KOPT-K1 (cell line): ENCODE results near the gene IER5L.

Experiments
- H3K27ac ChIP-seq: fragments of 200-600 bp; sonication (generic); 2 replicates; pipeline ENCODE4 v1.5.1; 2016; ENCODE audit warnings: antibody characterized with exemption, mild to moderate bottlenecking, low read depth, low read length; ENCODE audit not compliant: poor library complexity, severe bottlenecking
- H3K36me3 ChIP-seq: fragments of 200-600 bp; sonication (generic); 2 replicates; pipeline ENCODE4 v1.5.1; 2017; ENCODE audit warnings: antibody characterized with exemption, mild to moderate bottlenecking, low read length, moderate library complexity; ENCODE audit not compliant: insufficient read depth
- H3K9me3 ChIP-seq: fragments of 200-600 bp; sonication (generic); 2 replicates; pipeline ENCODE4 v1.5.1; 2017; ENCODE audit warnings: antibody characterized with exemption, low read length, mild to moderate bottlenecking; ENCODE audit not compliant: insufficient read depth, poor library complexity, severe bottlenecking

The IER5L gene

GRCh38 chr9:129177791-129178567, at the start of gene IER5L:
Gene IER5L (minus strand): TSS chr9:129178261. CDS start chr9:129178052, 209 bp downstream.
- Histone ChIP-seq H3K36me3 (no peaks in the 10 kb centered on the region), H3K27ac (no peak within 1 kb of the TSS), H3K9me3 (no peaks in the 10 kb centered on the region)

GRCh38 chr9:129227843-129228189, 49.8 kb upstream of the IER5L start:
- H3K27ac ChIP-seq: no peak overlapping the region
- H3K9me3 ChIP-seq: no peaks in the 10 kb centered on the region
- H3K36me3 ChIP-seq: no peaks in the 10 kb centered on the region

- H3K36me3 ChIP-seq: no peaks in the 10 kb centered on the region
- H3K27ac ChIP-seq: peak overlapping the region; percentile 17
- no peaks in the 10 kb centered on the region for H3K9me3 ChIP-seq
These were observed 47.8 kb upstream of the IER5L start for GRCh38 chr9:129225815-129226214.

DNA sequence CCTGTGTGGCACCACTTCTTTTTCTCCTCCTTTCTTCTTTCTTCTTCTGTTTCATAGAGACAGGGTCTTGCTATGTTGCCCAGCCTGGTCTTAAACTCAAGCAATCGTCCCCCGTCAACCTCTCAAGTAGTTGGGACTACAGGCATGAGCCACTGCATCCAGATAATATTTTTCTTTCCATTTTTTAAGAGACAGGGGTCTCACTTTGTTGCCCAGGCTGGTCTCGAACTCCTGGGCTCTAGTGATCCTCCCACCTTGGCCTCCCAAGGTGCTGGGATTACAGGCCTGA, 47.4 kb upstream of the IER5L start:
- Histone ChIP-seq H3K27ac (peak overlapping the region; percentile 17), H3K9me3 (no peaks in the 10 kb centered on the region), H3K36me3 (no peaks in the 10 kb centered on the region)

DNA sequence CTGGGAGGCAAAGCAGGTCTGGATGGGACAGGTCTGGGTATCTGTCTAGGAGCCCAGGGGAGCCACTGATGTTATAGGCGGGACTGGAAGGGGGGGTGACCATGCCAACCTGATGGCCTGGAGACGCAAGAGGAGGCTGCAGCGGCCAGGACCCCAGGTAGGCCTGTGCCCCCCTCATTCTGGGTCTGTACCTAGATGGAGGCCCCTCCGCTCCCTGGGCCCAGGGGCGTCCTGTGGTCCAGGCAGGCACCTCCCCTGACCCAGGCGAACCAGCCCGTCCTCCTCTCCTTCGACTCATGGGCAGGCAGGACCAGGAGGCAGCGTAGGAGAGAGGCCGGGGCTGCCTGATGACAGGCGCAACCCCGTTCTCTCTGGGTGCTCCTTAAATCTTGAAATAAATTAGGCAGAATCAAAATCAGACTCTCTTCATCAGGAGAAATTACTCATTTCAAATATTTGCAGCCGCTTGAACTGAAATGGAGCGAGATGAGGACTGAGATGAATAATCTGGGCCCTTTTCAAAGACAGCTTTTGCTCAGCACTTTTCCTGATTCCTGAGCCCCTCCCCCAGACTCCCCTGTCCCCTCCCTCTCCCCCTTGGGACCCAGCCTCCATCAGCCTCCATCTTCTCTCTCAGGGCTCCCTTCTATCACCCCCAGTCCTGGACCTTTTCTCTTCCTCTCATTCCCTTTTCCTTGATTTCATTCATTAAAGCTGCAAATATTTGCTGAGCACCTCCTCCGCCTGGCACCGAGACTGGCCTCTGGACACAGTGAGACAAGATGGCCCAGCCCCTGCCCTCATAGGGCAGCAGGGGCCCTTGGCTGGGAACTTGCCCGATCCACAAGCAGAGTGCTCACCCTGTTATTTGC, 46.8 kb upstream of the IER5L start:
- Histone ChIP-seq H3K9me3 (no peaks in the 10 kb centered on the region), H3K27ac (no peak overlapping the region), H3K36me3 (no peaks in the 10 kb centered on the region)

DNA sequence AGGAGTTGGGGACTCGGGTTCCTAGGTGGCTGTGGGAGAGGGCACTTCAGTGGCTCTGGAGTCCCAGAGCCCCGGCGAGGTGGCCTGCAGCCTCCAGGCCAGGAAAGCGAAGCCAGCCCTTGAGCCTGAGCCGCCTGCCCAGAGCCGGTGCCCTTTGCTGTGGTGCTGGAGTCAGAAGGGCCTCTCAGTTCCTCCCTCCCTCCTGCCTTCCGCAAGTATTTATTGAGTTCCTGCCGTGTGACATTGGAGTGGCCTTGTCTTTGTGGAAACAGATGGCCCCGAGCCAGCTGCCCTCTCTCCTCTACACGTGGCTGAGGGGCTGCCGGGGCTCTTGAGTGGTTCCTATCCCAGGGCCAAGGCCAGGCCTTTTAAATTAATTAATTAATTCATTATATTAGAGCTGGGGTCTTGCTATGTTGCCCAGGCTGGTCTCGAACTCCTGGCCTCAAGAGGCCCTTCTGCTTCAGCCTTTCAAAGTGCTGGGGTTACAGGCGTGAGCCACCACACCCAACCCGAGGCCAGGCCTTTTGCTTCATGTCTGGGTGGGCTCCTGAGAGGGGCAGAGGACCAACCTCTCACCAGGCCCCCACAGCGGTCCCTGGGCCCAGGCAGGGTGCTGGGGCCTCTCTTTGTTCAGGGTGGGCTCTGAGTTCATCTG, 45.6 kb upstream of the IER5L start:
- Histone ChIP-seq H3K36me3 (no peaks in the 10 kb centered on the region), H3K27ac (no peak overlapping the region), H3K9me3 (no peaks in the 10 kb centered on the region)

- Histone ChIP-seq H3K27ac (no peak overlapping the region), H3K9me3 (no peaks in the 10 kb centered on the region), H3K36me3 (no peaks in the 10 kb centered on the region)
These were observed 44.8 kb upstream of the IER5L start for GRCh38 chr9:129222819-129223218.

- Histone ChIP-seq H3K9me3 (no peaks in the 10 kb centered on the region), H3K36me3 (no peaks in the 10 kb centered on the region), H3K27ac (no peak overlapping the region)
These were observed 44.0 kb upstream of the IER5L start for GRCh38 chr9:129221979-129222635.

DNA sequence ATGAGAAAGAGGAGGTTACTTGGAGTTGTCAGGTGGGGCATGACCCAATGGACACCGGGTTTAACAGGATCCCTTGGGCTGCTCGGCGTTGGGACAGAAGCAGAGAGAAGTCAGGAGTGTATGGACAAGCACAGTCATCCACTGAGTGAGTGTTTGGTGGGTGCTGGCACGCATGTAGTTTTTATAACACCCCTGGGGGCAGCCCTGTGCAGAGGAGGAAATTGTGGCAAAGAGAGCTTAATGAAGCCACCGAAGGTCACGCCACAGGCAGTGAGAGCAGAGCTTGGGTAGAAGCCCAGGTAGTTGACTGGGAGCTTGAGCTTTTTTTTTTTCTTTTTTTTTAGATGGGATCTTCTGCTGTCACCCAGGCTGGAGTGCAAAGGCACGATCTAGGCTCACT, 43.2 kb upstream of the IER5L start:
- Histone ChIP-seq H3K9me3 (no peaks in the 10 kb centered on the region), H3K36me3 (no peaks in the 10 kb centered on the region), H3K27ac (no peak overlapping the region)

DNA sequence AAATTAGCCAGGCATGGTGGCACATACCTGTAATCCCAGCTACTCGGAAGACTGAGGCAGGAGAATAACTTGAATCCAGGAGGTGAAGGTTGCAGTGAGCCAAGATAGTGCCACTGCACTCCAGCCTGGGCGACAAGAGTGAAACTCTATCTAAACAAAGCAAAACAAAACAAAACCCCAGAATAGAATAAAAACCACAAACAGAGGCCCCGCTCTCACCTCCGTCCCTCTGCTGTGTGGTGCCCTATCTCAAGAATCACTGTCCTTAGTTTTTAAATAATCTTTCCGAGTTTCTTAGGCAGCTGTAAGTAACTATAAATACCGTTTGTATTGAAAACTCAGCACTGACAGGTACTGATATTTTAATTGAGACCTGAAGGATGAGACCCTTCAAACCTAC, 42.7 kb upstream of the IER5L start:
- no peaks in the 10 kb centered on the region for H3K9me3 ChIP-seq
- no peak overlapping the region for H3K27ac ChIP-seq
- H3K36me3 ChIP-seq: no peaks in the 10 kb centered on the region

- H3K36me3 ChIP-seq: no peaks in the 10 kb centered on the region
- H3K27ac ChIP-seq: no peak overlapping the region
- H3K9me3 ChIP-seq: no peaks in the 10 kb centered on the region
These were observed 40.9 kb upstream of the IER5L start for GRCh38 chr9:129218918-129219317.

DNA sequence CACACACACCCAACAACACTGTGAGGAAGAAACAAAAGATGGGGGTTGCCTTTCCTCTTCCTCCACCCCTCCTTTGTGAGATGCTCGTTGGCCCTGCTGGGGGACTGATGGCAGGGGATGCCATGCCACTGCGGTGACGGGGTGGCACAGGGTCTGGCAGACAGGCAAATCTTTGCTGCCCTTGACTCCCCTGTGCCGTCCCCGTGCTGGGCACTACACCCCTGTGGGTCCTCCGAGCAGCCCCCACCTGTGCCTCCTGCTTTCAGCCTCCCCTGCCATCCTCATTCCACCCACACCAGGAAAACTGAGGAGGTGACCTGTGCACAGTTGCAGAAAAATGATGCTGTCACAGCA, 40.2 kb upstream of the IER5L start:
- Histone ChIP-seq H3K27ac (no peak overlapping the region), H3K9me3 (no peaks in the 10 kb centered on the region), H3K36me3 (no peaks in the 10 kb centered on the region)

DNA sequence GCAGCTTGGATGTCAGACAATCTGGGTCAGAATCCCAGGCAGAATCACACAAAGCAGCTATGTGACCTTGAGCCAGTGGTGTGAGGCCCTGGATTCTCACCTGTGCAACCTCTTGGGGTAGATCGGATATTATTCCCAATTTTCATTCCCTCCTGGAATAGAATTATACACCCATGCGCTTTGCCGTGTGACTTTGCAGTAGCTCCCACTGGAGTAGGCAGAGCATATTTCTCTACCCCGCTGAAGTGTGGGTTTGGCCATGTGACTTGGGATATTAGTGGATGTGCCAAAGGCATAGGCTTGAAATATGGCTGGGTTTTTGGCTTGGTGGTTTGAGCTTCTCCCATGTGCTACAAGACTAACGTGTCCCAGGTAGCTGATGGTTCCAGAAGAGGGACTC, 35.5 kb upstream of the IER5L start:
- Histone ChIP-seq H3K27ac (no peak overlapping the region), H3K9me3 (no peaks in the 10 kb centered on the region), H3K36me3 (no peaks in the 10 kb centered on the region)

DNA sequence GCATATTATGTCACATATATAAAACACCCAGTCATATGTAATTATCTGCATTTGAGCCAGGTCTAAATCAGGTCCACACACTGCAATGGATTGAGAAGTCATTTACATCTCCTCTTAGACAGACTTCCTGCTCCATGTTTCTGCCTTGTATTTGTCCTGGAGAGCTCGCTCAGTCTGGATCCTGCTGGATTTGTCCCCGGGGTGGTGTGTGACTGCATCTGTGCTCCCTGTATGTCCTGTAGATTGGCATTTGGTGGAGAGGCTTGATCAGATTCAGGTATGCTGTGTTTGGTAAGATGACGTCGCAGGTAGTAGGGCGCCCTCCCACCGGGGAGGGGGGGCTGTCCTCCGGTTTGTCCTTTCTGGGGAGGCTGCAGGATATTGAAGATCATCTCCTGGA, 33.6 kb upstream of the IER5L start:
- Histone ChIP-seq H3K27ac (no peak overlapping the region), H3K9me3 (no peaks in the 10 kb centered on the region), H3K36me3 (no peaks in the 10 kb centered on the region)

DNA sequence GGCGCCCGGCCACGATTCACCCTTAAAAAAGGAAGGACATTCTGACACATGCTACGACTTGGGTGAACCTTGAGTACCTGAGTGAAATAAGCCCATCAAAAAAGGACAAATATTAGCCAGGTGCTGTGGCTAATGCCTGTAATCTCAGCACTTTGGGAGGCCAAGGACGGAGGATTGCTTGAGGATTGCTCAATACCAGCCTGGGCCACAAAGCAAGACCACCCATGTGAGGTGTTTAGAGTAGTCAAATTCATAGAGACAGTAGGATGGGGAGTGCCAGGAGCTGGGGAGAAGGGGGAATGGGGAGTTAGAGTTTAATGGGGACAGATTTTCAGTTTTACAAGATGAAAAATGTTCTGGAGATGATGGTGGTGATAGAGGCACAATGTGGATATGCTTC, 32.1 kb upstream of the IER5L start:
- Histone ChIP-seq H3K27ac (no peak overlapping the region), H3K9me3 (no peaks in the 10 kb centered on the region), H3K36me3 (no peaks in the 10 kb centered on the region)
